HepG2 (cell line): ENCODE measurements around the gene TMEM218. TPM values are rescaled to one million over a fixed set of nuclear protein-coding genes. Genes with fewer than 3 reads are reported as not detected.

Source experiments
- ATAC-seq: fragments of 200-7000 bp; cut with Tn5 transposase; 3 replicates; pipeline ENCODE4 v1.9.1; 2020; ENCODE audit warnings: mild to moderate bottlenecking, moderate library complexity
- BruUV-seq: library from RNA; stranded (reverse); fragments of 400-500 nt; replicated peaks from 2 replicates; lab custom pipeline; 2021; lab: Mats Ljungman, UMichigan
- CTCF ChIA-PET: fragments of 300-600 bp; formaldehyde crosslinking; extraction: SDS; loops from one replicate; lab custom pipeline; 2021; ENCODE audit warnings: low total read pairs, inconsistent platforms, low intra/inter-chr PET ratio; lab: Yijun Ruan, JAX
- POLR2A ChIA-PET: fragments of 350-600 bp; sonication (Branson Sonifier 250); formaldehyde crosslinking; loops from one replicate; lab custom pipeline; 2020; ENCODE audit warnings: antibody characterized with exemption, inconsistent platforms; lab: Yijun Ruan, JAX
- DNase-seq: peaks from one replicate; pipeline ENCODE4 v3.0.0-alpha.2; 2015; ENCODE audit warnings: low spot score
- FAIRE-seq: peaks from 3 replicates; lab custom pipeline; 2011; peaks lifted over from hg19 to GRCh38; lab: Jason Lieb, UNC
- H2AFZ ChIP-seq: one replicate; pipeline ENCODE4 v1.6.1; 2011; ENCODE audit warnings: low read length, inconsistent platforms
- H3K27ac ChIP-seq: fragments of 300-600 bp; 3 replicates; pipeline ENCODE4 v1.8.0; 2011; ENCODE audit warnings: mixed run types, mild to moderate bottlenecking, mixed read lengths, low read length, inconsistent platforms; ENCODE audit not compliant: insufficient read depth; ENCODE audit errors: extremely low read length
- H3K27me3 ChIP-seq, 2 experiments: fragments of 200-600 bp in 1 of 2; 2 replicates in 1 of 2; 3 replicates in 1 of 2; pipeline versions ENCODE4 v1.6.0 to v1.8.0; 2011; ENCODE audit warnings: low read length in 2 of 2, mild to moderate bottlenecking in 2 of 2, moderate library complexity in 2 of 2, inconsistent platforms in 1 of 2; ENCODE audit not compliant: insufficient read depth in 2 of 2, control insufficient read depth in 1 of 2
- H3K36me3 ChIP-seq, 2 experiments: fragments of 200-600 bp in 1 of 2; replicated peaks in 1 of 2; 2 replicates in 1 of 2; 3 replicates in 1 of 2; pipeline versions ENCODE4 v1.5.1 to v1.8.0; 2011; ENCODE audit warnings: low read length in 2 of 2, inconsistent platforms in 1 of 2; ENCODE audit not compliant: insufficient read depth in 2 of 2, control insufficient read depth in 1 of 2
- H3K4me1 ChIP-seq: 2 replicates; pipeline ENCODE4 v1.5.1; 2012; ENCODE audit warnings: low read length, inconsistent platforms; ENCODE audit not compliant: insufficient read depth
- H3K4me2 ChIP-seq: 2 replicates; pipeline ENCODE4 v1.6.0; 2011; ENCODE audit warnings: low read depth, low read length, inconsistent platforms
- H3K4me3 ChIP-seq, 3 experiments: fragments of 200-600 bp in 1 of 3; sonication (generic), shearing (Covaris generic) in 1 of 3; replicated peaks in 1 of 3; 2 replicates each; pipeline ENCODE4 v1.5.1; 2011 to 2016; ENCODE audit warnings: low read length in 3 of 3, inconsistent platforms in 2 of 3, low read depth in 2 of 3, mild to moderate bottlenecking in 2 of 3, control low read depth in 1 of 3, mixed read lengths in 1 of 3; ENCODE audit not compliant: insufficient read depth in 1 of 3
- H3K79me2 ChIP-seq: one replicate; pipeline ENCODE4 v1.6.1; 2011; ENCODE audit warnings: low read length, inconsistent platforms; ENCODE audit not compliant: insufficient read depth
- H3K9ac ChIP-seq: 2 replicates; pipeline ENCODE4 v1.6.0; 2011; ENCODE audit warnings: mild to moderate bottlenecking, low read depth, low read length, inconsistent platforms; ENCODE audit not compliant: insufficient read depth
- H3K9me3 ChIP-seq: 2 replicates; pipeline ENCODE4 v1.5.1; 2012; ENCODE audit warnings: mild to moderate bottlenecking, low read length
- H4K20me1 ChIP-seq: 2 replicates; pipeline ENCODE4 v1.6.0; 2011; ENCODE audit warnings: inconsistent platforms, mild to moderate bottlenecking, low read length, moderate library complexity; ENCODE audit not compliant: insufficient read depth
- BRD4 ChIP-seq: sonication (generic); formaldehyde crosslinking; IDR thresholded peaks from 2 replicates; pipeline ENCODE4 v1.4.0; 2020; ENCODE audit warnings: missing genetic modification reagents
- CREB1 ChIP-seq, 2 experiments: fragments of 450-650 bp in 1 of 2; IDR thresholded peaks; 2 replicates each; pipeline ENCODE4 v1.6.1; 2016 to 2017; ENCODE audit warnings: control low read depth in 1 of 2, mild to moderate bottlenecking in 1 of 2, missing compliant biosample characterization in 1 of 2, missing genetic modification characterization in 1 of 2
- NR2C2 ChIP-seq: sonication (generic); formaldehyde crosslinking; IDR thresholded peaks from 2 replicates; pipeline ENCODE4 v1.4.0; 2020; ENCODE audit warnings: missing genetic modification reagents, mild to moderate bottlenecking, moderate library complexity, borderline replicate concordance
- POGZ ChIP-seq: sonication (generic); formaldehyde crosslinking; IDR thresholded peaks from 2 replicates; pipeline ENCODE4 v1.4.0; 2020; ENCODE audit warnings: mild to moderate bottlenecking, missing genetic modification reagents
- PRMT3 ChIP-seq: sonication (generic); formaldehyde crosslinking; IDR thresholded peaks from 2 replicates; pipeline ENCODE4 v1.8.1; 2022; ENCODE audit warnings: low read depth, mild to moderate bottlenecking, moderate library complexity, missing genetic modification reagents, borderline replicate concordance
- ZNF224 ChIP-seq: sonication (generic); formaldehyde crosslinking; IDR thresholded peaks from 2 replicates; pipeline ENCODE4 v1.5.0; 2020; ENCODE audit warnings: mild to moderate bottlenecking, missing genetic modification reagents
- ZNF382 ChIP-seq: sonication (generic); formaldehyde crosslinking; IDR thresholded peaks from 2 replicates; pipeline ENCODE4 v1.5.0; 2020; ENCODE audit warnings: missing genetic modification reagents, mild to moderate bottlenecking, borderline replicate concordance
- ZNF563 ChIP-seq: sonication (generic); formaldehyde crosslinking; IDR thresholded peaks from 2 replicates; pipeline ENCODE4 v1.8.0; 2022; ENCODE audit warnings: mild to moderate bottlenecking, moderate library complexity, missing genetic modification reagents
- ZNF589 ChIP-seq: sonication (generic); formaldehyde crosslinking; conservative IDR thresholded peaks from 2 replicates; pipeline ENCODE4 v1.8.0; 2022; ENCODE audit warnings: mild to moderate bottlenecking, moderate library complexity, missing genetic modification reagents
- ZNF724P ChIP-seq: sonication (generic); formaldehyde crosslinking; IDR thresholded peaks from 2 replicates; pipeline ENCODE4 v1.8.0; 2022; ENCODE audit warnings: missing genetic modification reagents, borderline replicate concordance
- ZNF790 ChIP-seq: sonication (generic); formaldehyde crosslinking; IDR thresholded peaks from 2 replicates; pipeline ENCODE4 v1.8.0; 2022; ENCODE audit warnings: missing genetic modification reagents, mild to moderate bottlenecking, borderline replicate concordance
- ZNF883 ChIP-seq: sonication (generic); formaldehyde crosslinking; IDR thresholded peaks from 2 replicates; pipeline ENCODE4 v1.5.1; 2020; ENCODE audit warnings: mild to moderate bottlenecking, missing genetic modification reagents; ENCODE audit errors: not compliant biosample characterization
- WGBS: methylation state at CpG from one replicate; pipeline ENCODE4 v1.1.6; 2017; ENCODE audit warnings: low lambda C conversion rate; 5-methylcytosine and 5-hydroxymethylcytosine counted together
- in situ Hi-C: cut with HindIII; loops from 2 replicates; pipeline ENCODE4 v1.10.0; 2017; ENCODE audit warnings: low pct_unique_long_range_greater_than_20kb; ENCODE audit not compliant: extremely low pct_ligation_motif_present
- intact Hi-C: fragments of 100-400 bp; cut with micrococcal nuclease; formaldehyde crosslinking; loops from one replicate; pipeline ENCODE4 v1.10.0; 2022; ENCODE audit not compliant: unreplicated experiment
- polyA plus RNA-seq, 8 experiments: library from polyadenylated mRNA; depleted of rRNA in 3 of 8; stranded (reverse) in 7 of 8; unstranded in 1 of 8; fragments of >200 nt; fragmentation: Illumina TruSeq in 4 of 8; extraction: Trizol in 4 of 8; gene quantifications; 2 replicates each; pipeline versions ENCODE4 v1.2.1 to v1.2.3, GENCODE V29; 2011 to 2016; ENCODE audit warnings: low read depth in 4 of 8, missing spikeins in 1 of 8, mixed read lengths in 1 of 8; ENCODE audit not compliant: insufficient read depth in 1 of 8
- total RNA-seq, 5 experiments: library from RNA; depleted of rRNA; stranded (reverse); fragments of >200 nt; fragmentation: Illumina TruSeq; extraction: Trizol; gene quantifications; 2 replicates each; pipeline ENCODE4 v1.2.3, GENCODE V29; 2016; ENCODE audit warnings: low read depth in 1 of 5
- TF ChIP-seq, protein P1 (sequence below): IDR thresholded peaks from 2 replicates; pipeline ENCODE4 v1.6.1; 2018; ENCODE audit warnings: missing genetic modification reagents
- TF ChIP-seq, protein P2 (sequence below): sonication (generic); formaldehyde crosslinking; IDR thresholded peaks from 2 replicates; pipeline ENCODE4 v1.4.0; 2020; ENCODE audit warnings: missing genetic modification reagents, mild to moderate bottlenecking, borderline replicate concordance
- TF ChIP-seq, protein P3 (sequence below): sonication (generic); formaldehyde crosslinking; IDR thresholded peaks from 2 replicates; pipeline ENCODE4 v1.5.0; 2020; ENCODE audit warnings: mild to moderate bottlenecking, missing genetic modification reagents

Gene TMEM218
- total and polyA plus RNA-seq, 2 of the 13 experiments (the other 11 are each of a cell fraction or from before 2014, with no cell fraction given): 11.8 to 14.0 TPM

DNA sequence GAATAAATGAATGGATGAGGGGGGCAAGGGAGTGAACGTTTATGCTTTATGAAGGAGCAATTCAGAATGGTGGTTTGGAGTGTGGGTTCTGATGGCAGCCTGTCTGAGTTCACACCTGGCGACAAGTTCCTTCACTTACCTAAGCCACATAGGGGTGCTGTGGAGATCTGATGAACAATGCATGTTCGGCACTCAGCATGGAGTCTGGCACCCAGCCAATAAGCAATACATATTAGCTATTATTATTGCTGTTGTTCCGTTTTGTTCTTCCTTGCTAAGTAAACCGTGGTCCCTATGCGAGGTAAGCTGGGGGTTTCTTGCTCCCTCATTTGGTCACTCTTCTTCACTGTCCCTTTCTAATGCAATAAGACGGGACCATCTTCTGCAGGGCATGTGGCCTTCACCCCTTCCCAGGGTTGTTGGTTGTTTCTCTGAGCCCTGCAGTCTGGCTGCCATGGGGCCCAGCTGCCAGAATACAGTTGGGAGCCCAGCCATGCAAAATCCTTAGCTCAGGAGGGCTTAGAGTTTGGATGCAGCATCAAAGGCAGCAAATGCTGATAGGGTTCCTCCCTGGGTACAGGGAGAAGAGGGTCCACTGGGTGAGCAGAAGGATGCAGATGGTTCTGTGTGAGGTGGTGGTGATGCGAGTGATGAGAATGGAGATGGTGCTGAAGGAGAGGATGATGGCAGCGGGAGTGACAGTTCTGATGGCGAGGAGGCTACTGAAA, 46.7 kb upstream of the TMEM218 start:
- POLR2A ChIA-PET: no interaction called here
- in situ Hi-C loops (no loop called here), intact Hi-C loops (no loop called here)
- Histone ChIP-seq H3K9ac (no peak overlapping the region), H3K36me3 (no peaks in the 10 kb centered on the region), H3K27me3 (peaks cover 2 to 35% of the 10 kb centered on the region in 2 experiments; a peak in 4 of 5 replicates), H3K9me3 (no peaks in the 10 kb centered on the region), H2AFZ (no peak overlapping the region), H3K4me3 (no peak overlapping the region), H3K4me1 (no peaks in the 10 kb centered on the region), H3K27ac (no peak overlapping the region), H3K4me2 (no peak overlapping the region), H3K79me2 (no peaks in the 10 kb centered on the region), H4K20me1 (no peaks in the 10 kb centered on the region)
- TF ChIP-seq ZNF224 (CRISPR knock-in tag) (no peak), ZNF724P (CRISPR knock-in tag) (no peak), ZNF790 (no peak), BRD4 (CRISPR knock-in tag) (no peak), ZNF883 (CRISPR knock-in tag) (no peak), CREB1 (IDR thresholded peaks at IDR 0.05) (no peak), CREB1 (CRISPR knock-in tag; IDR thresholded peaks at IDR 0.05) (no peak), ZNF382 (CRISPR knock-in tag) (no peak), PRMT3 (CRISPR knock-in tag) (no peak), ZNF589 (CRISPR knock-in tag) (no peak), ZNF563 (no peak), NR2C2 (CRISPR knock-in tag) (no peak), POGZ (no peak)
- TF ChIP-seq, protein P1, sequence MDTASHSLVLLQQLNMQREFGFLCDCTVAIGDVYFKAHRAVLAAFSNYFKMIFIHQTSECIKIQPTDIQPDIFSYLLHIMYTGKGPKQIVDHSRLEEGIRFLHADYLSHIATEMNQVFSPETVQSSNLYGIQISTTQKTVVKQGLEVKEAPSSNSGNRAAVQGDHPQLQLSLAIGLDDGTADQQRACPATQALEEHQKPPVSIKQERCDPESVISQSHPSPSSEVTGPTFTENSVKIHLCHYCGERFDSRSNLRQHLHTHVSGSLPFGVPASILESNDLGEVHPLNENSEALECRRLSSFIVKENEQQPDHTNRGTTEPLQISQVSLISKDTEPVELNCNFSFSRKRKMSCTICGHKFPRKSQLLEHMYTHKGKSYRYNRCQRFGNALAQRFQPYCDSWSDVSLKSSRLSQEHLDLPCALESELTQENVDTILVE (CRISPR knock-in tag): no peak
- TF ChIP-seq, protein P2, sequence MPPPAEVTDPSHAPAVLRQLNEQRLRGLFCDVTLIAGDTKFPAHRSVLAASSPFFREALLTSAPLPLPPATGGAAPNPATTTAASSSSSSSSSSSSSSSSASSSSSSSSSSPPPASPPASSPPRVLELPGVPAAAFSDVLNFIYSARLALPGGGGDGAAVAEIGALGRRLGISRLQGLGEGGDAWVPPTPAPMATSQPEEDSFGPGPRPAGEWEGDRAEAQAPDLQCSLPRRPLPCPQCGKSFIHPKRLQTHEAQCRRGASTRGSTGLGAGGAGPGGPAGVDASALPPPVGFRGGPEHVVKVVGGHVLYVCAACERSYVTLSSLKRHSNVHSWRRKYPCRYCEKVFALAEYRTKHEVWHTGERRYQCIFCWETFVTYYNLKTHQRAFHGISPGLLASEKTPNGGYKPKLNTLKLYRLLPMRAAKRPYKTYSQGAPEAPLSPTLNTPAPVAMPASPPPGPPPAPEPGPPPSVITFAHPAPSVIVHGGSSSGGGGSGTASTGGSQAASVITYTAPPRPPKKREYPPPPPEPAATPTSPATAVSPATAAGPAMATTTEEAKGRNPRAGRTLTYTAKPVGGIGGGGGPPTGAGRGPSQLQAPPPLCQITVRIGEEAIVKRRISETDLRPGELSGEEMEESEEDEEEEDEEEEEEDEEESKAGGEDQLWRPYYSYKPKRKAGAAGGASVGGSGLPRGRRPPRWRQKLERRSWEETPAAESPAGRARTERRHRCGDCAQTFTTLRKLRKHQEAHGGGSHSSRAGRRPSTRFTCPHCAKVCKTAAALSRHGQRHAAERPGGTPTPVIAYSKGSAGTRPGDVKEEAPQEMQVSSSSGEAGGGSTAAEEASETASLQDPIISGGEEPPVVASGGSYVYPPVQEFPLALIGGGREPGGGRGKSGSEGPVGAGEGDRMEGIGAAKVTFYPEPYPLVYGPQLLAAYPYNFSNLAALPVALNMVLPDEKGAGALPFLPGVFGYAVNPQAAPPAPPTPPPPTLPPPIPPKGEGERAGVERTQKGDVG: no peak
- TF ChIP-seq, protein P3, sequence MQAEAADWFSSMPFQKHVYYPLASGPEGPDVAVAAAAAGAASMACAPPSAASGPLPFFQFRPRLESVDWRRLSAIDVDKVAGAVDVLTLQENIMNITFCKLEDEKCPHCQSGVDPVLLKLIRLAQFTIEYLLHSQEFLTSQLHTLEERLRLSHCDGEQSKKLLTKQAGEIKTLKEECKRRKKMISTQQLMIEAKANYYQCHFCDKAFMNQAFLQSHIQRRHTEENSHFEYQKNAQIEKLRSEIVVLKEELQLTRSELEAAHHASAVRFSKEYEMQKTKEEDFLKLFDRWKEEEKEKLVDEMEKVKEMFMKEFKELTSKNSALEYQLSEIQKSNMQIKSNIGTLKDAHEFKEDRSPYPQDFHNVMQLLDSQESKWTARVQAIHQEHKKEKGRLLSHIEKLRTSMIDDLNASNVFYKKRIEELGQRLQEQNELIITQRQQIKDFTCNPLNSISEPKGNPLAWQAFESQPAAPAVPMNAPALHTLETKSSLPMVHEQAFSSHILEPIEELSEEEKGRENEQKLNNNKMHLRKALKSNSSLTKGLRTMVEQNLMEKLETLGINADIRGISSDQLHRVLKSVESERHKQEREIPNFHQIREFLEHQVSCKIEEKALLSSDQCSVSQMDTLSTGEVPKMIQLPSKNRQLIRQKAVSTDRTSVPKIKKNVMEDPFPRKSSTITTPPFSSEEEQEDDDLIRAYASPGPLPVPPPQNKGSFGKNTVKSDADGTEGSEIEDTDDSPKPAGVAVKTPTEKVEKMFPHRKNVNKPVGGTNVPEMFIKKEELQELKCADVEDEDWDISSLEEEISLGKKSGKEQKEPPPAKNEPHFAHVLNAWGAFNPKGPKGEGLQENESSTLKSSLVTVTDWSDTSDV (CRISPR knock-in tag): no peak
- FAIRE-seq (no peak), DNase-seq (no peak), ATAC-seq (no peak)
- CTCF ChIA-PET: no interaction called here
- BruUV-seq: no TSS peak
- 38% methylated on average over 10 of the region's 10 CpGs for WGBS
